OCI-LY3 (cell line): ENCODE measurements around the gene FRYL.

Experiments used
- CTCF ChIP-seq: fragments of 200-600, 300-600 bp; sonication (generic); IDR thresholded peaks from 2 replicates; pipeline ENCODE4 v1.5.1; 2014; ENCODE audit warnings: antibody characterized with exemption, low read length, low read depth
- EZH2phosphoT487 ChIP-seq: fragments of 200-600 bp; shearing (Covaris generic); IDR thresholded peaks from 2 replicates; pipeline ENCODE4 v1.6.1; 2018; ENCODE audit warnings: antibody characterized with exemption, mixed run types, low read depth

GRCh38 chr4:48640225-48640624 lies 139.9 kb downstream of the FRYL start:
- no peak for TF ChIP-seq CTCF
- no peak for TF ChIP-seq EZH2phosphoT487
